Measurements from ENCODE around the gene COL5A3.

- no peak for TF ChIP-seq CTCF (IDR thresholded peaks at IDR 0.05; ENCODE audit: poor library complexity, severe bottlenecking)
- no peak for TF ChIP-seq EP300 (conservative IDR thresholded peaks at IDR 0.05; ENCODE audit: poor library complexity, severe bottlenecking)
- no peak for TF ChIP-seq RAD21 (conservative IDR thresholded peaks at IDR 0.05)
- TF ChIP-seq MXI1 (conservative IDR thresholded peaks at IDR 0.05; ENCODE audit: poor library complexity, severe bottlenecking), result no peak
- TF ChIP-seq REST (IDR thresholded peaks at IDR 0.05; ENCODE audit: borderline replicate concordance), result no peak
- TF ChIP-seq SMC3 (conservative IDR thresholded peaks at IDR 0.05; ENCODE audit: poor library complexity), result no peak
- no peak for TF ChIP-seq EZH2 (IDR thresholded peaks at IDR 0.05; ENCODE audit: borderline replicate concordance, insufficient read depth, low read length, poor library complexity, severe bottlenecking)
Measured at GRCh38 chr19:9940778-9941177, 69.5 kb downstream of the COL5A3 start.

Data from neural cell (in vitro differentiated cells).